SIG-M5 treated with dmso at 0.1 percent for 504 hours (cell line): Measurements from ENCODE around the gene RAB5IF.

ENCODE experiments used
- DNase-seq: peaks from one replicate; lab custom pipeline; 2025; ENCODE audit not compliant: unreplicated experiment; lab: John Stamatoyannopoulos, UW

Gene RAB5IF

DNA sequence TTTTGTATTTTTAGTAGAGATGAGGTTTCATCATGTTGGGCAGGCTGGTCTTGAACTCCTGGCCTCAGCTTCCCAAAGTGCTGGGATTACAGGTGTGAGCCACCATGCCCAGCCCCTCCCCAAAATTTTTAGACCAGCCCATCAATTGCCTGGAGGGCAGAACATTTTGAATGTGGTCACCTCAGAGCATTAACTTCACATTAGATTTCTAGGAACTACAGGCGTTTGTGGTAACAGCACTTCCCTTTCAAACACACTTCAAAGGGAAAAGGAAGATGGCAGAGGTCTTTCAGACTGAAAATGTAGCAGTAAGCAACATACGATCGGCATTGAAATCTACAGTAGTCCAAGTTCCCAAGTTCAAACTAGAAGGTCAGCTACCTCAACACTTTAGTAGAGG is 52.7 kb downstream of the RAB5IF start:
- DNase-seq, result no peak
